A549 (cell line): ENCODE measurements around the gene ASB11. TPM values are rescaled to one million over a fixed set of nuclear protein-coding genes. Genes with fewer than 3 reads are reported as not detected.

Experiments used
- ATAC-seq, 2 experiments: fragments of 200-7000 bp in 1 of 2; fragments of >200 bp in 1 of 2; cut with Nextera tagmentation in 1 of 2; cut with Tn5 transposase in 1 of 2; 3 replicates each; pipeline versions ENCODE4 v1.8.0 to v1.9.1; 2018 to 2020; ENCODE audit warnings: mild to moderate bottlenecking in 1 of 2, moderate library complexity in 1 of 2
- CTCF ChIA-PET: fragments of 300-600 bp; sonication (Branson Sonifier 250); formaldehyde crosslinking; extraction: SDS; loops from one replicate; lab custom pipeline; 2021; ENCODE audit warnings: antibody characterized with exemption, inconsistent platforms; lab: Yijun Ruan, JAX
- POLR2A ChIA-PET: fragments of 350-600 bp; formaldehyde crosslinking; extraction: SDS; loops from one replicate; lab custom pipeline; 2021; ENCODE audit warnings: antibody characterized with exemption, inconsistent platforms; lab: Yijun Ruan, JAX
- DNase-seq, 2 experiments: peaks; one replicate each; pipeline versions ENCODE4 v3.0.0 to v3.0.0-alpha.2; 2011 to 2016; ENCODE audit warnings: low read depth in 1 of 2, low spot score in 1 of 2
- FAIRE-seq: peaks from 2 replicates; lab custom pipeline; 2011; peaks lifted over from hg19 to GRCh38; lab: Jason Lieb, UNC
- H3K27ac ChIP-seq, 2 experiments: fragments of >200 bp; sonication (Bioruptor Twin); formaldehyde crosslinking; 3 replicates each; pipeline ENCODE4 v1.5.1; 2016 to 2017
- H3K4me1 ChIP-seq: fragments of >200 bp; sonication (Bioruptor Twin); formaldehyde crosslinking; 3 replicates; pipeline ENCODE4 v1.6.1; 2016
- H3K4me2 ChIP-seq: fragments of >200 bp; sonication (Bioruptor Twin); formaldehyde crosslinking; 3 replicates; pipeline ENCODE4 v1.6.1; 2016
- H3K4me3 ChIP-seq: fragments of >200 bp; sonication (Bioruptor Twin); formaldehyde crosslinking; 3 replicates; pipeline ENCODE4 v1.5.1; 2016
- H3K9me3 ChIP-seq: fragments of >200 bp; sonication (Bioruptor Twin); formaldehyde crosslinking; 3 replicates; pipeline ENCODE4 v1.6.1; 2016
- BHLHE40 ChIP-seq: IDR thresholded peaks from 2 replicates; pipeline ENCODE4 v1.6.1; 2012; ENCODE audit warnings: low read depth, low read length, inconsistent platforms
- CHD2 ChIP-seq: fragments of 150-350 bp; IDR thresholded peaks from 2 replicates; pipeline ENCODE4 v1.6.1; 2014; ENCODE audit warnings: low read length; ENCODE audit not compliant: partially characterized antibody
- EHMT2 ChIP-seq: fragments of 200-600 bp; sonication (generic); IDR thresholded peaks from 2 replicates; pipeline ENCODE4 v1.6.1; 2016; ENCODE audit warnings: antibody characterized with exemption, low read depth, mild to moderate bottlenecking, moderate library complexity
- FOXS1 ChIP-seq: fragments of 250-450 bp; sonication (Bioruptor Pico); IDR thresholded peaks from 2 replicates; pipeline ENCODE4 v1.5.0; 2020; ENCODE audit warnings: mild to moderate bottlenecking, moderate library complexity
- HEYL ChIP-seq: fragments of 250-450 bp; sonication (Bioruptor Pico); IDR thresholded peaks from 2 replicates; pipeline ENCODE4 v1.8.0; 2021; ENCODE audit warnings: mild to moderate bottlenecking, moderate library complexity
- HOXB13 ChIP-seq: fragments of 250-450 bp; sonication (Bioruptor Pico); IDR thresholded peaks from 2 replicates; pipeline ENCODE4 v1.5.0; 2020; ENCODE audit warnings: low read depth, mild to moderate bottlenecking, moderate library complexity
- JUN ChIP-seq, 2 experiments: fragments of >200 bp; sonication (Bioruptor Twin); formaldehyde crosslinking; IDR thresholded peaks; 2 replicates in 1 of 2; 3 replicates in 1 of 2; pipeline ENCODE4 v1.6.1; 2016 to 2017
- MAFK ChIP-seq: fragments of 450-650 bp; IDR thresholded peaks from 2 replicates; pipeline ENCODE4 v1.6.1; 2014; ENCODE audit not compliant: partially characterized antibody
- NFE2L2 ChIP-seq: fragments of 150-350 bp; conservative IDR thresholded peaks from 2 replicates; pipeline ENCODE4 v1.6.1; 2014; ENCODE audit warnings: low read length
- PHF8 ChIP-seq: fragments of 200-600 bp; sonication (generic); IDR thresholded peaks from 2 replicates; pipeline ENCODE4 v1.6.1; 2016; ENCODE audit warnings: low read depth, mild to moderate bottlenecking, antibody characterized with exemption, moderate library complexity, borderline replicate concordance
- POLR2AphosphoS2 ChIP-seq: conservative IDR thresholded peaks from 2 replicates; pipeline ENCODE4 v1.6.1; 2012; ENCODE audit warnings: low read length, improper control_type of control experiment, inconsistent platforms
- RFX5 ChIP-seq: fragments of 450-650 bp; IDR thresholded peaks from 2 replicates; pipeline ENCODE4 v1.7.1; 2014; ENCODE audit warnings: antibody characterized with exemption, mild to moderate bottlenecking, moderate library complexity
- ZC3H11A ChIP-seq: fragments of 450-650 bp; IDR thresholded peaks from 2 replicates; pipeline ENCODE4 v1.6.1; 2014; ENCODE audit warnings: antibody characterized with exemption, mild to moderate bottlenecking
- ZNF302 ChIP-seq: fragments of 250-450 bp; sonication (Bioruptor Pico); IDR thresholded peaks from 2 replicates; pipeline ENCODE4 v1.9.0; 2021; ENCODE audit warnings: inconsistent platforms, mild to moderate bottlenecking, moderate library complexity
- WGBS: methylation state at CpG from one replicate; pipeline ENCODE4 v1.1.6; 2017; ENCODE audit errors: missing lambda C conversion rate; 5-methylcytosine and 5-hydroxymethylcytosine counted together
- polyA plus RNA-seq, 4 experiments: library from polyadenylated mRNA; depleted of rRNA in 3 of 4; stranded (reverse); fragments of >200 nt; fragmentation: RNase III in 1 of 4; extraction: RNeasy Plus Mini Kit Qiagen cat#74134 plus additional on column Dnase treatment in 1 of 4; gene quantifications; 2 replicates in 3 of 4; 3 replicates in 1 of 4; pipeline ENCODE4 v1.2.3, GENCODE V29; 2011 to 2017
- TF ChIP-seq, protein P1 (sequence below): fragments of 200-600 bp; sonication (generic); IDR thresholded peaks from 2 replicates; pipeline ENCODE4 v1.6.1; 2016; ENCODE audit warnings: antibody characterized with exemption, mild to moderate bottlenecking, moderate library complexity
- TF ChIP-seq, protein P2 (sequence below): fragments of >200 bp; sonication (Bioruptor Twin); formaldehyde crosslinking; IDR thresholded peaks from 3 replicates; pipeline ENCODE4 v1.5.1; 2016
- TF ChIP-seq, protein P3 (sequence below): fragments of 250-450 bp; sonication (Bioruptor Pico); IDR thresholded peaks from 2 replicates; pipeline ENCODE4 v1.5.0; 2021; ENCODE audit warnings: mild to moderate bottlenecking, moderate library complexity, borderline replicate concordance
- TF ChIP-seq, protein P4 (sequence below): fragments of 150-350 bp; IDR thresholded peaks from 2 replicates; pipeline ENCODE4 v1.6.1; 2014; ENCODE audit warnings: low read depth, mild to moderate bottlenecking, low read length
- TF ChIP-seq, protein P5 (sequence below): IDR thresholded peaks from 2 replicates; pipeline ENCODE4 v1.6.1; 2012

Gene ASB11
- polyA plus RNA-seq, 2 of the 4 experiments (the other 2 are of a cell fraction): not detected

DNA sequence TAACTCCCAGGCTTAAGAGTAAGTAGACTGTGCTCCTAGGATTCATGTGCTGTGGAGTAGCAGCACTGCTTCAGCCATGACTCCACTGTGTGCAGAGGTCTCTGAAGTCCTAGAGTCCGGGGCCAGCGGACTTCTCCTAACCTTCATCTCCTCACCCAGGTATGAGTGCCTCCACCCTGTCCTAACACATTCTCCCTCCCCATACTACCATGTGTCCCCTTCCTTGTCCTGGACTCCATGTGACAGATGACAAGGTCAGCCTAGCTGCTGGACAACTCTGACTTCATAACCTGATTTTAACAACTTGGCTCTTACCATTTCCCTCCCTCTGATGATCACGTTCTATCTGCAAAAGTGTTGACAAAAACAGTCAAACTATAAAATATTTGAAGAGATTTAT is 16.7 kb downstream of the ASB11 start:
- ChIA-PET CTCF (interaction anchor here (0.6 to 3.2 kb wide), 5 partner anchors 17 to 194 kb away, joined by 3 to 19 read pairs (median 4); partner anchors contain the start of genes PIGA and PIR), POLR2A (no interaction called here)
- 0 out of 6 replicates have a peak overlapping the region, but pooled peaks of 1 of the 2 experiments have one; percentile 34 for H3K27ac ChIP-seq
- H3K4me1 ChIP-seq: peaks cover 14% of the 10 kb centered on the region
- no peak overlapping the region for H3K4me2 ChIP-seq
- DNase-seq (no peak), FAIRE-seq (peak; percentile 74)
- no peaks in the 10 kb centered on the region for H3K9me3 ChIP-seq
- TF ChIP-seq PHF8: no peak
- TF ChIP-seq POLR2AphosphoS2: no peak
- no peak for TF ChIP-seq FOXS1 (CRISPR knock-in tag)
- TF ChIP-seq, protein P1, sequence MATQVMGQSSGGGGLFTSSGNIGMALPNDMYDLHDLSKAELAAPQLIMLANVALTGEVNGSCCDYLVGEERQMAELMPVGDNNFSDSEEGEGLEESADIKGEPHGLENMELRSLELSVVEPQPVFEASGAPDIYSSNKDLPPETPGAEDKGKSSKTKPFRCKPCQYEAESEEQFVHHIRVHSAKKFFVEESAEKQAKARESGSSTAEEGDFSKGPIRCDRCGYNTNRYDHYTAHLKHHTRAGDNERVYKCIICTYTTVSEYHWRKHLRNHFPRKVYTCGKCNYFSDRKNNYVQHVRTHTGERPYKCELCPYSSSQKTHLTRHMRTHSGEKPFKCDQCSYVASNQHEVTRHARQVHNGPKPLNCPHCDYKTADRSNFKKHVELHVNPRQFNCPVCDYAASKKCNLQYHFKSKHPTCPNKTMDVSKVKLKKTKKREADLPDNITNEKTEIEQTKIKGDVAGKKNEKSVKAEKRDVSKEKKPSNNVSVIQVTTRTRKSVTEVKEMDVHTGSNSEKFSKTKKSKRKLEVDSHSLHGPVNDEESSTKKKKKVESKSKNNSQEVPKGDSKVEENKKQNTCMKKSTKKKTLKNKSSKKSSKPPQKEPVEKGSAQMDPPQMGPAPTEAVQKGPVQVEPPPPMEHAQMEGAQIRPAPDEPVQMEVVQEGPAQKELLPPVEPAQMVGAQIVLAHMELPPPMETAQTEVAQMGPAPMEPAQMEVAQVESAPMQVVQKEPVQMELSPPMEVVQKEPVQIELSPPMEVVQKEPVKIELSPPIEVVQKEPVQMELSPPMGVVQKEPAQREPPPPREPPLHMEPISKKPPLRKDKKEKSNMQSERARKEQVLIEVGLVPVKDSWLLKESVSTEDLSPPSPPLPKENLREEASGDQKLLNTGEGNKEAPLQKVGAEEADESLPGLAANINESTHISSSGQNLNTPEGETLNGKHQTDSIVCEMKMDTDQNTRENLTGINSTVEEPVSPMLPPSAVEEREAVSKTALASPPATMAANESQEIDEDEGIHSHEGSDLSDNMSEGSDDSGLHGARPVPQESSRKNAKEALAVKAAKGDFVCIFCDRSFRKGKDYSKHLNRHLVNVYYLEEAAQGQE: no peak
- no peak for TF ChIP-seq RFX5
- no peak for TF ChIP-seq MAFK
- TF ChIP-seq, all 56 proteins: peak for 0
- H3K4me3 ChIP-seq: no peak overlapping the region
- WGBS: 90% methylated on average over 3 of the region's 3 CpGs
- no peak for ATAC-seq

DNA sequence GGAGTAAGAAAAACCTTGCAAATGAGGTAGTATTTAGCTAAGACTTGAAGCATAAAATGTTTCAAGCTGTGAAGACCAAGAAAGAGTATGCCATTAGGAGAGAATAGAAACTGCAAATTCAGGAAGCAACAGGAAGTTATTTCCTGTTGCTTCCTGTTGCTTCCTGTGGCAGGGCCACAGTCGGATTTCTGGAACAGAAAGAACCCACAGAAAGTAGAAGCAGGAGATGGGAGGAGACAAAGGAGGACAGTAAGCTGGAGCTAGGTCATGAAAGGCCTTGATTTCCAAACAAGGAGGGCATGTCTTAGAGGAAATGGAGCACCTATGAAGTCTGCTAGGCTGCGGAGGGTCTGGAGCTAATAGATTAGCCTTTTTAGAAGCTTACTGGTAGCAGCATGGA is 17.2 kb downstream of the ASB11 start:
- ChIA-PET CTCF (interaction anchor here (1.1 to 3.2 kb wide), 2 partner anchors 34 to 37 kb away, joined by 3 to 19 read pairs; partner anchors contain the start of gene PIGA), POLR2A (no interaction called here)
- H3K4me1 ChIP-seq: peaks cover 14% of the 10 kb centered on the region
- no peak overlapping the region for H3K4me2 ChIP-seq
- H3K27ac ChIP-seq: peak overlapping the region in 1 of 2 experiments; percentile 33; a peak in 1 of 6 replicates
- H3K9me3 ChIP-seq: no peaks in the 10 kb centered on the region
- 88% methylated on average over 2 of the region's 2 CpGs for WGBS
- FAIRE-seq (peak; percentile 86), ATAC-seq (no peak), DNase-seq (no peak)
- H3K4me3 ChIP-seq: no peak overlapping the region
- no peak for TF ChIP-seq CHD2
- TF ChIP-seq, protein P2, sequence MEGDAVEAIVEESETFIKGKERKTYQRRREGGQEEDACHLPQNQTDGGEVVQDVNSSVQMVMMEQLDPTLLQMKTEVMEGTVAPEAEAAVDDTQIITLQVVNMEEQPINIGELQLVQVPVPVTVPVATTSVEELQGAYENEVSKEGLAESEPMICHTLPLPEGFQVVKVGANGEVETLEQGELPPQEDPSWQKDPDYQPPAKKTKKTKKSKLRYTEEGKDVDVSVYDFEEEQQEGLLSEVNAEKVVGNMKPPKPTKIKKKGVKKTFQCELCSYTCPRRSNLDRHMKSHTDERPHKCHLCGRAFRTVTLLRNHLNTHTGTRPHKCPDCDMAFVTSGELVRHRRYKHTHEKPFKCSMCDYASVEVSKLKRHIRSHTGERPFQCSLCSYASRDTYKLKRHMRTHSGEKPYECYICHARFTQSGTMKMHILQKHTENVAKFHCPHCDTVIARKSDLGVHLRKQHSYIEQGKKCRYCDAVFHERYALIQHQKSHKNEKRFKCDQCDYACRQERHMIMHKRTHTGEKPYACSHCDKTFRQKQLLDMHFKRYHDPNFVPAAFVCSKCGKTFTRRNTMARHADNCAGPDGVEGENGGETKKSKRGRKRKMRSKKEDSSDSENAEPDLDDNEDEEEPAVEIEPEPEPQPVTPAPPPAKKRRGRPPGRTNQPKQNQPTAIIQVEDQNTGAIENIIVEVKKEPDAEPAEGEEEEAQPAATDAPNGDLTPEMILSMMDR: no peak
- TF ChIP-seq, all 56 proteins: peak for 0

DNA sequence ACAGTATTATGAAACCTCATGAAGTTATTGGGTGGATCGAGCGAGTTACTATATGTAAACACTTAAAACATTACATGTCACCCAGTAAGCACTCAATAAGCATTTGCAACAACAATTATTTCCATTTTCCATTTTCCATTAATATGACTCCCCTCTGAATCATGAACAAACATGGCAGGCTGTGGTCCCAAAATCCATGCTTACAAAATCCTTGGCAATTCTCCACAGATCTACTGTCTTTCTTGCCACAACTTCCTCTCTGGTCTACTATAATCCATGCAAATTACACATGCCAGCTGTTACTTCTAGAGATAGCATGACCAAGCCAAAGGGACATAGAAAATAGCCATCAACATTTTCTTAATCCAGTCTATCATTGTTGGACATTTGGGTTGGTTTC is 22.0 kb downstream of the ASB11 start:
- CTCF ChIA-PET: no interaction called here
- FAIRE-seq (no peak), ATAC-seq (no peak), DNase-seq (no peak)
- Histone ChIP-seq H3K4me3 (no peak overlapping the region), H3K9me3 (no peaks in the 10 kb centered on the region), H3K4me2 (no peak overlapping the region), H3K4me1 (peaks cover 18% of the 10 kb centered on the region; the same call in 2 of the 3 replicates), H3K27ac (no peak overlapping the region)
- 53% methylated on average over 2 of the region's 2 CpGs for WGBS
- no peak for TF ChIP-seq EHMT2
- TF ChIP-seq ZNF302: no peak
- no peak for TF ChIP-seq BHLHE40
- TF ChIP-seq ZC3H11A: no peak
- no peak for TF ChIP-seq PHF8
- TF ChIP-seq, protein P3, sequence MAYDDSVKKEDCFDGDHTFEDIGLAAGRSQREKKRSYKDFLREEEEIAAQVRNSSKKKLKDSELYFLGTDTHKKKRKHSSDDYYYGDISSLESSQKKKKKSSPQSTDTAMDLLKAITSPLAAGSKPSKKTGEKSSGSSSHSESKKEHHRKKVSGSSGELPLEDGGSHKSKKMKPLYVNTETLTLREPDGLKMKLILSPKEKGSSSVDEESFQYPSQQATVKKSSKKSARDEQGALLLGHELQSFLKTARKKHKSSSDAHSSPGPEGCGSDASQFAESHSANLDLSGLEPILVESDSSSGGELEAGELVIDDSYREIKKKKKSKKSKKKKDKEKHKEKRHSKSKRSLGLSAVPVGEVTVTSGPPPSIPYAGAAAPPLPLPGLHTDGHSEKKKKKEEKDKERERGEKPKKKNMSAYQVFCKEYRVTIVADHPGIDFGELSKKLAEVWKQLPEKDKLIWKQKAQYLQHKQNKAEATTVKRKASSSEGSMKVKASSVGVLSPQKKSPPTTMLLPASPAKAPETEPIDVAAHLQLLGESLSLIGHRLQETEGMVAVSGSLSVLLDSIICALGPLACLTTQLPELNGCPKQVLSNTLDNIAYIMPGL: no peak
- TF ChIP-seq POLR2AphosphoS2: no peak
- no peak for TF ChIP-seq HEYL
- TF ChIP-seq JUN (IDR thresholded peaks at IDR 0.05): no peak
- TF ChIP-seq HOXB13 (CRISPR knock-in tag): no peak
- TF ChIP-seq, protein P4, sequence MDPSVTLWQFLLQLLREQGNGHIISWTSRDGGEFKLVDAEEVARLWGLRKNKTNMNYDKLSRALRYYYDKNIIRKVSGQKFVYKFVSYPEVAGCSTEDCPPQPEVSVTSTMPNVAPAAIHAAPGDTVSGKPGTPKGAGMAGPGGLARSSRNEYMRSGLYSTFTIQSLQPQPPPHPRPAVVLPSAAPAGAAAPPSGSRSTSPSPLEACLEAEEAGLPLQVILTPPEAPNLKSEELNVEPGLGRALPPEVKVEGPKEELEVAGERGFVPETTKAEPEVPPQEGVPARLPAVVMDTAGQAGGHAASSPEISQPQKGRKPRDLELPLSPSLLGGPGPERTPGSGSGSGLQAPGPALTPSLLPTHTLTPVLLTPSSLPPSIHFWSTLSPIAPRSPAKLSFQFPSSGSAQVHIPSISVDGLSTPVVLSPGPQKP: no peak
- TF ChIP-seq, protein P2: no peak
- TF ChIP-seq, protein P5, sequence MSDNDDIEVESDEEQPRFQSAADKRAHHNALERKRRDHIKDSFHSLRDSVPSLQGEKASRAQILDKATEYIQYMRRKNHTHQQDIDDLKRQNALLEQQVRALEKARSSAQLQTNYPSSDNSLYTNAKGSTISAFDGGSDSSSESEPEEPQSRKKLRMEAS: no peak
- no peak for TF ChIP-seq NFE2L2
- POLR2A ChIA-PET: no interaction called here
